Heart right ventricle (tissue), 16 donors: Measurements from ENCODE around the gene IQCK. TPM values are rescaled to one million over a fixed set of nuclear protein-coding genes. Genes with fewer than 3 reads are reported as not detected.
A peak's percentile ranks its signal among the peaks of the same experiment; 100 is the strongest.

Source experiments
- ATAC-seq, 8 donors: fragments of 200-7000 bp; cut with Tn5 transposase; one replicate each; pipeline ENCODE4 v1.9.1; 2020; ENCODE audit warnings: mild to moderate bottlenecking in 8 of 8, moderate library complexity in 8 of 8, moderate number of reproducible peaks in 1 of 8
- DNase-seq, 2 donors: peaks; one replicate each; pipeline ENCODE4 v3.0.0-alpha.2; 2020
- H3K27ac ChIP-seq, 10 donors: fragments of 200-600 bp; sonication (generic) in 2 of 10; one replicate each; pipeline versions ENCODE4 v1.5.0 to v1.8.0; 2020 to 2022; ENCODE audit warnings: mild to moderate bottlenecking in 3 of 10
- H3K27me3 ChIP-seq, 7 donors: fragments of 200-600 bp; one replicate each; pipeline ENCODE4 v1.8.0; 2021 to 2022; ENCODE audit warnings: mild to moderate bottlenecking in 2 of 7
- H3K36me3 ChIP-seq, 9 donors: fragments of 200-600 bp; sonication (generic) in 1 of 9; one replicate each; pipeline versions ENCODE4 v1.5.0 to v1.8.0; 2020 to 2022; ENCODE audit warnings: mild to moderate bottlenecking in 2 of 9
- H3K4me1 ChIP-seq, 9 donors: fragments of 200-600 bp; sonication (generic) in 1 of 9; one replicate each; pipeline versions ENCODE4 v1.5.0 to v1.8.0; 2020 to 2022; ENCODE audit warnings: mild to moderate bottlenecking in 4 of 9
- H3K4me3 ChIP-seq, 10 donors: fragments of 200-600 bp; sonication (generic) in 2 of 10; one replicate each; pipeline versions ENCODE4 v1.5.0 to v1.8.0; 2020 to 2022; ENCODE audit warnings: mild to moderate bottlenecking in 7 of 10, moderate library complexity in 2 of 10
- H3K9me3 ChIP-seq, 11 donors: fragments of 200-600 bp in 10 of 11; sonication (generic) in 2 of 11; one replicate each; pipeline versions ENCODE4 v1.5.0 to v1.8.0; 2013 to 2022; ENCODE audit warnings: mild to moderate bottlenecking in 2 of 11, control low read depth in 1 of 11, moderate library complexity in 1 of 11
- CTCF ChIP-seq, 9 donors: fragments of 200-600 bp; sonication (generic) in 2 of 9; IDR thresholded peaks; one replicate each; pipeline versions ENCODE4 v1.5.0 to v1.8.0; 2021 to 2022; ENCODE audit warnings: antibody characterized with exemption in 9 of 9, mild to moderate bottlenecking in 5 of 9, moderate library complexity in 1 of 9
- WGBS, 2 donors: extraction: QIAGEN DNeasy Blood & Tissue Kit; methylation state at CpG; one replicate each; pipeline ENCODE4 v1.1.7; 2013; ENCODE audit warnings: inconsistent platforms in 1 of 2; 5-methylcytosine and 5-hydroxymethylcytosine counted together
- intact Hi-C, 10 donors: fragments of 100-400 bp; cut with DNase I; formaldehyde crosslinking; loops; one replicate each; pipeline versions ENCODE4 v1.11.1 to v1.14.2; 2022
- polyA plus RNA-seq, 2 donors: library from polyadenylated mRNA; stranded (reverse); fragments of 200-250 nt; gene quantifications; one replicate each; pipeline ENCODE4 v1.2.3, GENCODE V29; 2013
- total RNA-seq, 10 donors: library from RNA; stranded (reverse); fragmentation: NEBNext Ultra II Directional in 3 of 10; extraction: Animal tissue kit (Norgen Biotek cat#: 25700) in 3 of 10; gene quantifications; one replicate each; pipeline versions ENCODE4 v1.2.1 to v1.2.4, GENCODE V29; 2021 to 2023
- donor health status: Arrhythmogenic right ventricular cardiomyopathy.
- donor health status: ischemic (EF 13 %, LVEDD 7.1; RV severe dilation, severe dysfunction).
- donor health status: healthy with polysubstance abuse.
- donor health status: DM: no; HTN: yes; CAD: no.
- donor health status: DM: no; HTN: no; CAD: no.
- donor health status: ischemic (EF 25% LVEDD 6.9; RV normal size, moderate dysfunction).
- donor health status: ischemic (EF 25% LVEDD 5.7; RV mildly dilated, moderate dysfunction).
- donor health status: healthy.
- donor health status: DM: yes; HTN: yes; CAD: no.
- donor health status: Ischemic cardiomyopathy.
- donor health status: ischemic (EF 35%, LVEDD 5.7; RV mildly dilated, moderate dysfunction).
- donor health status: nonischemic (EF 11% LVEDD 7.7; RV severe dilation, severe dysfunction).
- donor health status: DM: yes; HTN: yes; CAD: no.
- donor health status: PGD.
- donor health status: ischemic (EF 29% LVEDD 5.4; RV normal size, mild dysfunction).
- donor health status: nonischemic (EF 23%, LVEDD 6.1; RV moderate dilation, normal function).

Gene IQCK
- total and polyA plus RNA-seq, 12 donors, result 5.5 to 11.7 (median 7.4) TPM

- Histone ChIP-seq H3K4me1 (peaks cover 3 to 28% (median 17%) of the 10 kb centered on the region in 9 donors), H3K27me3 (no peaks in the 10 kb centered on the region), H3K36me3 (peaks cover 0 to 34% (median 8%) of the 10 kb centered on the region in 9 donors), H3K4me3 (no peak overlapping the region), H3K9me3 (no peaks in the 10 kb centered on the region), H3K27ac (peak overlapping the region in 3 of 10 donors; percentile 9 to 23 (median 20))
- intact Hi-C loops, result loop anchor here in 1 of 10 donors (10.0 kb wide), 1 partner anchor 118 kb away; no protein-coding TSS in a partner anchor
- WGBS, 2 donors, result 77 to 78% methylated on average over 8 of the region's 8 CpGs
- no peak for DNase-seq
- no peak for TF ChIP-seq CTCF (IDR thresholded peaks at IDR 0.05)
- ATAC-seq, result peak in 1 of 8 donors; percentile 32
Measured at GRCh38 chr16:19853132-19853741, 135.2 kb downstream of the IQCK start.

GRCh38 chr16:19853742-19854542, 135.9 kb downstream of the IQCK start:
- no peak for TF ChIP-seq CTCF (IDR thresholded peaks at IDR 0.05)
- DNase-seq (no peak), ATAC-seq (no peak)
- no peaks in the 10 kb centered on the region for H3K27me3 ChIP-seq
- 58 to 65% methylated on average over 7 of the region's 7 CpGs for WGBS, 2 donors
- H3K27ac ChIP-seq, result peak overlapping the region in 3 of 10 donors; percentile 9 to 23 (median 20)
- peaks cover 3 to 28% (median 17%) of the 10 kb centered on the region in 9 donors for H3K4me1 ChIP-seq
- H3K36me3 ChIP-seq, result peaks cover 0 to 41% (median 15%) of the 10 kb centered on the region in 9 donors
- H3K9me3 ChIP-seq, result no peaks in the 10 kb centered on the region
- intact Hi-C loops, result loop anchor here in 1 of 10 donors (10.0 kb wide), 1 partner anchor 119 kb away; no protein-coding TSS in a partner anchor
- no peak overlapping the region for H3K4me3 ChIP-seq

- Histone ChIP-seq H3K4me1 (peaks cover 3 to 31% (median 17%) of the 10 kb centered on the region in 9 donors), H3K9me3 (no peaks in the 10 kb centered on the region), H3K36me3 (peaks cover 0 to 47% (median 21%) of the 10 kb centered on the region in 9 donors), H3K4me3 (no peak overlapping the region), H3K27ac (no peak overlapping the region), H3K27me3 (no peaks in the 10 kb centered on the region)
- WGBS, 2 donors, result 76 to 84% methylated on average over 6 of the region's 6 CpGs
- peak in 1 of 8 donors; percentile 24 for ATAC-seq
- intact Hi-C loops, result loop anchor here in 1 of 10 donors (10.0 kb wide), 1 partner anchor 120 kb away; no protein-coding TSS in a partner anchor
- no peak for TF ChIP-seq CTCF (IDR thresholded peaks at IDR 0.05)
- no peak for DNase-seq
Measured at GRCh38 chr16:19854543-19854876, 136.4 kb downstream of the IQCK start.

- Histone ChIP-seq H3K36me3 (peaks cover 0 to 63% (median 28%) of the 10 kb centered on the region in 9 donors), H3K9me3 (no peaks in the 10 kb centered on the region), H3K4me3 (no peak overlapping the region), H3K27ac (no peak overlapping the region), H3K27me3 (no peaks in the 10 kb centered on the region), H3K4me1 (peaks cover under 1 to 32% (median 11%) of the 10 kb centered on the region in 9 donors)
- intact Hi-C loops, result loop anchor here in 1 of 10 donors (10.0 kb wide), 1 partner anchor 121 kb away; no protein-coding TSS in a partner anchor
- 82 to 88% methylated on average over 10 of the region's 10 CpGs for WGBS, 2 donors
- no peak for DNase-seq
- no peak for TF ChIP-seq CTCF (IDR thresholded peaks at IDR 0.05)
- ATAC-seq, result no peak
Measured at GRCh38 chr16:19856120-19856519, 138.0 kb downstream of the IQCK start.
